GM12873 (cell line): ENCODE measurements around the gene YBEY.

Source experiments
- TF ChIP-seq, protein P1 (sequence below): IDR thresholded peaks from 2 replicates; pipeline ENCODE4 v1.5.1; 2012; ENCODE audit warnings: low read depth, mild to moderate bottlenecking, moderate library complexity, low read length, control low read depth; ENCODE audit not compliant: insufficient read depth; ENCODE audit errors: missing control alignments

The YBEY gene

DNA sequence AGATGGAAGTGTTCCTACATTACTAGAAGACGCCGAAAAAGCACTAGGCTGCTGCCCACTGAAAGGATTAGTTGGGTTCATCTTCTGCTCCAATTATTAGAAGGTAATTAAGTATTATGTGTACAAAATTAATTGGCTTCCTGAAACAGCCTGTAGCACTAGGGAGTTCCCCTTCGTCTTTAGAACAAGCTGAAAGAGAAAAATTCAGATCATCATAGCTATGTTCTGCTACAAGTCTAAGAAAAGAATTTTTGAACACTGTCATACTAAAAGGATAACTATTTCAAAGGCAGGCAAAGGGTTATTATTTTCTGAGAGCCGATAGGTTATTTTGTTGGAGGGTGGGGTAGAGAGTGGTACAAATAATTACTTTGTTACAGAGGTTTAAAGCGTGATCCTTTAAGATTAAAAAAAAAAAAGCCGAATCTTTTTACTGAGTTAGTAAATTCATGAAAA is 908 bp upstream of the YBEY start, which contains the start of gene MCM3AP:
Gene MCM3AP, minus strand, starts transcription at position 406 of the 456 bp plus-strand sequence. Its CDS starts 325 bp downstream, at position 81.
- TF ChIP-seq, protein P1, sequence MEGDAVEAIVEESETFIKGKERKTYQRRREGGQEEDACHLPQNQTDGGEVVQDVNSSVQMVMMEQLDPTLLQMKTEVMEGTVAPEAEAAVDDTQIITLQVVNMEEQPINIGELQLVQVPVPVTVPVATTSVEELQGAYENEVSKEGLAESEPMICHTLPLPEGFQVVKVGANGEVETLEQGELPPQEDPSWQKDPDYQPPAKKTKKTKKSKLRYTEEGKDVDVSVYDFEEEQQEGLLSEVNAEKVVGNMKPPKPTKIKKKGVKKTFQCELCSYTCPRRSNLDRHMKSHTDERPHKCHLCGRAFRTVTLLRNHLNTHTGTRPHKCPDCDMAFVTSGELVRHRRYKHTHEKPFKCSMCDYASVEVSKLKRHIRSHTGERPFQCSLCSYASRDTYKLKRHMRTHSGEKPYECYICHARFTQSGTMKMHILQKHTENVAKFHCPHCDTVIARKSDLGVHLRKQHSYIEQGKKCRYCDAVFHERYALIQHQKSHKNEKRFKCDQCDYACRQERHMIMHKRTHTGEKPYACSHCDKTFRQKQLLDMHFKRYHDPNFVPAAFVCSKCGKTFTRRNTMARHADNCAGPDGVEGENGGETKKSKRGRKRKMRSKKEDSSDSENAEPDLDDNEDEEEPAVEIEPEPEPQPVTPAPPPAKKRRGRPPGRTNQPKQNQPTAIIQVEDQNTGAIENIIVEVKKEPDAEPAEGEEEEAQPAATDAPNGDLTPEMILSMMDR = no peak

DNA sequence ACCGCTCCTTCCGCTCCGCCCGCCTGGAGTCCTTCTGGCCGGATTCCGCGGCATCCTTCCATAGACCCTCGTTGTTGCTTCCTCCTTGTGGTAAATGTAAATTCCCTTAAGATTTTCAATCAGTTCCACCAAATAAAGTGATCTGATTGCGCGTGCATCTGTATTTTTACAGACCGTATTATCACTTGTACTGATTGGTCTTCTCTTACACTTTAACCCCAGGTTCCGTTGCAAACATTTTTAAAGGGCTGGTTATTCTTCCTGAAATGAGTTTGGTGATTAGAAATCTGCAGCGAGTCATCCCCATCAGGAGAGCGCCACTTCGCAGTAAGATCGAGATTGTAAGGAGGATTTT is 483 bp downstream of the YBEY start:
- TF ChIP-seq, protein P1 = no peak

DNA sequence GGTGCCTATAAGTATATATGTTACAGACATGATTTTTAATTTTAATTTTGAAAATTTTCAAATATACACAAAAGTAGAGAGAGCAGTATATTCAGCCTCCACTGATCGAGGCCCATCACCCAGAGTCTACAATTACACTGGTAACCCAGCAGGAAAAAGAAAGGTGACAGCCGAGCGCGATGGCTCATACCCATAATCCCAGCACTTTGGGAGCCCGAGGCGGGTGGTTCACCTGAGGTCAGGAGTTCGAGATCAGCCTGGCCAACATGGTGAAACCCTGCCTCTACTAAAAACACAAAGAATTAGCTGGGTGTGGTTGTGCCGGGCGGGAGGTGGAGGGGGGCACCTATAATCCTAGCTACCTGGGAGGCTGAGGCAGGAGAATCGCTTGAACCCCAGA is 1.4 kb downstream of the YBEY start:
- TF ChIP-seq, protein P1 = no peak

DNA sequence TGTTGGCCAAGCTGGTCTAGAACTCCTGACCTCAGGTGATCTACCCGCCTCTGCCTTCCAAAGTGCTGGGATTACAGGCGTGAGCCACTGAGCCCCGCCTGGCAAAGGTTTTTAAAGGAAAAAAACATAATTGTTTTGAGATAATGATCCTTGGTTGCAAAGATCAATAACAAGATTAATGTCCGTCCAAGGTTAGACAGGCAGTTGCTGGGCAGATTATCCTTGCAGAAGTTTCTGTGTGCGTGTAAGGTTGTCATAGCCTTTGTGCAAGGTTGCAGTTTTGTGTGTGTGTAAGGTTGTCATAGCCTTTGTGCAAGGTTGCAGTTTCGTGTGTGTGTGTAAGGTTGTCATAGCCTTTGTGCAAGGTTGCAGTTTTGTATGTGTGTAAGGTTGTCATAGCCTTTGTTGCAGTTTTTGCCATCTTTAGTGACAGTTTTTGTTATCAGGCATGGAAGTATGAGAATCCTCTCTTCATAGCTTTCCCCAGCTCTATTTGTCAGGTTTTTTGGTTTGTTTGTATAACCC is 3.6 kb downstream of the YBEY start:
- TF ChIP-seq, protein P1 = no peak

DNA sequence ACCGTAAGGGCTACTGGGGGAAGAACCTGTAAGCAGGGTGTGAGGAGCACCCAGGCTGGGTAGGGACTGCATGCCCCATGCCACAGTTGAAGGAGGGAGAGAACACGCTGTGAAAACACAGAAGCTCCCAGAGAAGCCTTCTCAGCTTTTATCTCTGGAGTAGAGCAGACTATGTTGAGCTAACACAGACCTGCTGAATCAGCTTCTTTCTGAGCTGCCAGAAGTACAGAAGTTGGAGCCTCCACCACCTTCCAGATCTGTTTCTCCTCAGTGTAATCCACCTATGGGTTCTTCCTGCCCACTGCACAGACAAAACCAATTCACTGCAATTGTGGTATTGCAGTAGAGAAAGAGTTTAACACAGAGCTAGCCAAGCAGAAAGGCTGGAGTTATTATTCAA is 5.4 kb downstream of the YBEY start:
- TF ChIP-seq, protein P1 = no peak

DNA sequence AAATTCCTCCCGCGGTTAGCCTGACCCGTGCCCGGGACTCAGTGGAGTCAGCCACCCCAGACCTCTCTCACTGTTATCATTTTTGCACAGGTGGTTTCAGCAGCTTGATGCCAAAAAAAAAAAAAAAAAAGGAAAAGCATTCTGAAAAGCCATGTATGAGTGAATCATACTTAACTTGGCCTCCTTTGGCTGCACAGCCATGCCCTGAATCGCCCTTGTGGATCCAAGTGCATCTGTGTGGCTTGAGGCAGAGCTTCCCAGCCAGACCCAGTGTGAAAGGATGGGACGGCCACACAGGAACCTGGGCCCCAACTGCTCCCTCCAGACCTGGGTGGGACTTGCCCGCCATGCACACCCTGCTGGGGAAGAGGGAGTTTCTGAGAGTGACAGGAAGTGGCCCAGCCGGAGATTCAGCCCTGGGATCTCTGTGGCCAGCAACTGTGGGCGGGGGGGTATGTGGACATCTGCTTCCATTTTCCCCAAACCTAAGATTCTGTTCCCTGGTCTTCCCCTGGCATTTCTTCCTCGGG is 8.6 kb downstream of the YBEY start:
- TF ChIP-seq, protein P1 = no peak

DNA sequence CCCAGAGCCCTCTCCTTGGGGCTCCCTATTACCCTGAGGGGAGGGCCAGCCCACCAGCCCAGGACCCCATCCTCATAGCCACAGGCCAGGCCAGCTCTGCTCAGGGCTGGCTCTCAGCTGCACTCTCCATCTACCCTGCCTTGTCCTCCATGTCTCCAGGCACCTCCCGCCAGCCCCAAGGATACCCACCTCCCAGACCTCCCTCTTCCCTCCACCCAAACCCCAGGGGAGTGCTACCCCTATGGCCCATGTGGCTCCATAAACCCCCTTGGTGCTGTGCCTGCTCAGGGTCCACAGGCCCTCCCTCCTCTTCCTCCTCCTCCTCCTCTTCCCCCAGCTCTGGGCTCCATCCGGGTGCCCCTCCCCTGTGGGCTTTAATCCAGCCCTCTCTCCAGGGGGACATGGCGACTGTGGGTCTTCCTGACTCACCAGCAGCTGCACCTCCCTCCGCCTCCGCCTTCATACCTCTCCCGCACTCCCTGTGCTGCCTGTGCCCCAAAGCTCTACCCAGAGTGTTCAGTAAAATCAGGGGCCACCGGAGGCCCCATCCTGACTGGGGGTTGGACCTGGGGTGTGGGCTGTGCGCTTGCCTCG is 9.1 kb downstream of the YBEY start:
- TF ChIP-seq, protein P1 = no peak
